SK-N-SH treated with all-trans-retinoic acid at 6 μM for 48 hours (cell line): ENCODE data around the gene ANO8.

Experiments
- ATAC-seq: fragments of 200-7000 bp; cut with Tn5 transposase; 3 replicates; pipeline ENCODE4 v1.9.1; 2020; ENCODE audit warnings: mild to moderate bottlenecking, moderate library complexity
- ARNTL ChIP-seq: fragments of 450-650 bp; formaldehyde crosslinking; IDR thresholded peaks from 2 replicates; pipeline ENCODE4 v1.5.0; 2020; ENCODE audit warnings: low read depth, mild to moderate bottlenecking, moderate library complexity, borderline replicate concordance
- BACH2 ChIP-seq: fragments of 250-450 bp; sonication (Bioruptor Pico); IDR thresholded peaks from 2 replicates; pipeline ENCODE4 v1.9.0; 2021; ENCODE audit warnings: mild to moderate bottlenecking, borderline replicate concordance
- CREB5 ChIP-seq: fragments of 250-450 bp; sonication (Bioruptor Pico); IDR thresholded peaks from 2 replicates; pipeline ENCODE4 v1.5.1; 2020; ENCODE audit warnings: low read depth, mild to moderate bottlenecking, moderate library complexity
- CSDC2 ChIP-seq: fragments of 250-450 bp; sonication (Bioruptor Pico); IDR thresholded peaks from 2 replicates; pipeline ENCODE4 v1.5.0; 2020; ENCODE audit warnings: mild to moderate bottlenecking, moderate library complexity
- CSRNP3 ChIP-seq: fragments of 250-450 bp; sonication (Bioruptor Pico); IDR thresholded peaks from 2 replicates; pipeline ENCODE4 v1.5.1; 2021; ENCODE audit warnings: mild to moderate bottlenecking, moderate library complexity
- ESRRG ChIP-seq: fragments of 250-450 bp; sonication (Bioruptor Pico); IDR thresholded peaks from 2 replicates; pipeline ENCODE4 v1.6.1; 2021; ENCODE audit warnings: mild to moderate bottlenecking
- GLIS3 ChIP-seq: fragments of 250-450 bp; sonication (Bioruptor Pico); IDR thresholded peaks from 2 replicates; pipeline ENCODE4 v1.5.0; 2020; ENCODE audit warnings: mild to moderate bottlenecking, moderate library complexity
- ISL1 ChIP-seq: fragments of 250-450 bp; sonication (Bioruptor Pico); IDR thresholded peaks from 2 replicates; pipeline ENCODE4 v2.1.2; 2022; ENCODE audit warnings: mild to moderate bottlenecking, moderate library complexity
- OSR1 ChIP-seq: fragments of 250-450 bp; sonication (Bioruptor Pico); IDR thresholded peaks from 2 replicates; pipeline ENCODE4 v1.8.0; 2022; ENCODE audit warnings: moderate library complexity, mild to moderate bottlenecking, inconsistent platforms
- PATZ1 ChIP-seq: fragments of 250-450 bp; sonication (Bioruptor Pico); IDR thresholded peaks from 2 replicates; pipeline ENCODE4 v1.8.0; 2020; ENCODE audit warnings: mild to moderate bottlenecking, moderate library complexity, borderline replicate concordance
- POU6F1 ChIP-seq: fragments of 250-450 bp; sonication (Bioruptor Pico); IDR thresholded peaks from 2 replicates; pipeline ENCODE4 v1.8.0; 2021; ENCODE audit warnings: low read depth, mild to moderate bottlenecking, moderate library complexity, borderline replicate concordance
- PPARA ChIP-seq: fragments of 250-450 bp; sonication (Bioruptor Pico); IDR thresholded peaks from 2 replicates; pipeline ENCODE4 v1.5.0; 2020; ENCODE audit warnings: mild to moderate bottlenecking, borderline replicate concordance
- RARB ChIP-seq: fragments of 250-450 bp; sonication (Bioruptor Pico); IDR thresholded peaks from 2 replicates; pipeline ENCODE4 v1.8.0; 2021; ENCODE audit warnings: mild to moderate bottlenecking, moderate library complexity
- SNAI2 ChIP-seq: fragments of 250-450 bp; sonication (Bioruptor Pico); IDR thresholded peaks from 2 replicates; pipeline ENCODE4 v1.5.0; 2020; ENCODE audit warnings: mild to moderate bottlenecking, moderate library complexity
- TCF4 ChIP-seq: fragments of 250-450 bp; sonication (Bioruptor Pico); IDR thresholded peaks from 2 replicates; pipeline ENCODE4 v1.8.0; 2021; ENCODE audit warnings: mild to moderate bottlenecking, moderate library complexity, borderline replicate concordance
- TOX ChIP-seq: fragments of 250-450 bp; sonication (Bioruptor Pico); IDR thresholded peaks from 2 replicates; pipeline ENCODE4 v1.8.0; 2021; ENCODE audit warnings: mild to moderate bottlenecking, moderate library complexity, borderline replicate concordance
- TSHZ2 ChIP-seq: fragments of 250-450 bp; sonication (Bioruptor Pico); IDR thresholded peaks from 2 replicates; pipeline ENCODE4 v1.5.0; 2020; ENCODE audit warnings: mild to moderate bottlenecking, moderate library complexity
- ZC3H10 ChIP-seq: fragments of 250-450 bp; sonication (Bioruptor Pico); IDR thresholded peaks from 2 replicates; pipeline ENCODE4 v1.5.1; 2021; ENCODE audit warnings: mild to moderate bottlenecking, moderate library complexity
- ZFP3 ChIP-seq: fragments of 250-450 bp; sonication (Bioruptor Pico); IDR thresholded peaks from 2 replicates; pipeline ENCODE4 v1.5.0; 2020; ENCODE audit warnings: mild to moderate bottlenecking, moderate library complexity
- ZFP30 ChIP-seq: fragments of 450-650 bp; formaldehyde crosslinking; IDR thresholded peaks from 2 replicates; pipeline ENCODE4 v1.5.0; 2022; ENCODE audit warnings: mild to moderate bottlenecking, moderate library complexity
- ZNF565 ChIP-seq: fragments of 450-650 bp; formaldehyde crosslinking; conservative IDR thresholded peaks from 2 replicates; pipeline ENCODE4 v1.5.0; 2020; ENCODE audit warnings: low read depth, mild to moderate bottlenecking, moderate library complexity
- ZNF70 ChIP-seq: fragments of 450-650 bp; formaldehyde crosslinking; IDR thresholded peaks from 2 replicates; pipeline ENCODE4 v1.5.0; 2020; ENCODE audit warnings: mild to moderate bottlenecking, moderate library complexity
- ZNF8 ChIP-seq: fragments of 450-650 bp; formaldehyde crosslinking; IDR thresholded peaks from 2 replicates; pipeline ENCODE4 v1.5.0; 2020; ENCODE audit warnings: mild to moderate bottlenecking, moderate library complexity

Gene ANO8

GRCh38 chr19:17357078-17357666 is 22.5 kb upstream of the ANO8 start:
- no peak for TF ChIP-seq ESRRG (CRISPR knock-in tag)
- TF ChIP-seq CREB5 (CRISPR knock-in tag): no peak
- no peak for TF ChIP-seq CSRNP3
- no peak for TF ChIP-seq RARB (CRISPR knock-in tag)
- TF ChIP-seq TOX (CRISPR knock-in tag): no peak
- no peak for TF ChIP-seq GLIS3 (CRISPR knock-in tag)
- TF ChIP-seq TSHZ2 (CRISPR knock-in tag): no peak
- TF ChIP-seq ZNF8 (CRISPR knock-in tag): no peak
- no peak for TF ChIP-seq CSDC2 (CRISPR knock-in tag)
- no peak for TF ChIP-seq BACH2 (CRISPR knock-in tag)
- TF ChIP-seq ZFP30 (CRISPR knock-in tag): no peak
- TF ChIP-seq OSR1 (CRISPR knock-in tag): no peak
- TF ChIP-seq SNAI2 (CRISPR knock-in tag): no peak
- no peak for TF ChIP-seq ZNF565 (CRISPR knock-in tag)
- TF ChIP-seq PPARA (CRISPR knock-in tag): no peak
- TF ChIP-seq ARNTL (CRISPR knock-in tag): no peak
- TF ChIP-seq ZNF70 (CRISPR knock-in tag): no peak
- no peak for TF ChIP-seq ZC3H10 (CRISPR knock-in tag)
- no peak for TF ChIP-seq PATZ1 (CRISPR knock-in tag)
- TF ChIP-seq TCF4 (CRISPR knock-in tag): no peak

GRCh38 chr19:17353386-17353785 is 18.7 kb upstream of the ANO8 start:
- ATAC-seq: no peak
- TF ChIP-seq RARB (CRISPR knock-in tag) (no peak), CREB5 (CRISPR knock-in tag) (no peak), ESRRG (CRISPR knock-in tag) (no peak), ZC3H10 (CRISPR knock-in tag) (no peak), CSRNP3 (no peak), SNAI2 (CRISPR knock-in tag) (no peak), ARNTL (CRISPR knock-in tag) (no peak), ZNF565 (CRISPR knock-in tag) (no peak), ISL1 (CRISPR knock-in tag) (no peak), ZFP3 (CRISPR knock-in tag) (no peak), POU6F1 (CRISPR knock-in tag) (no peak), TSHZ2 (CRISPR knock-in tag) (no peak), TOX (CRISPR knock-in tag) (no peak), CSDC2 (CRISPR knock-in tag) (no peak), ZFP30 (CRISPR knock-in tag) (no peak)

More at GRCh38 chr19:17357078-17357666, 22.5 kb upstream of the ANO8 start:
- ATAC-seq: no peak
